Coronary artery (tissue), 2 donors: ENCODE measurements around the gene INHA.
A peak's percentile ranks its signal among the peaks of the same experiment; 100 is the strongest.

ENCODE experiments used
- DNase-seq: peaks from one replicate; pipeline ENCODE4 v3.0.0-alpha.2; 2017; ENCODE audit warnings: low spot score
- H3K27ac ChIP-seq, 2 donors: fragments of 200-600 bp; sonication (generic); one replicate each; pipeline ENCODE4 v1.5.1; 2016 to 2019
- H3K4me3 ChIP-seq: fragments of 200-600 bp; sonication (generic); 2 replicates; pipeline ENCODE4 v1.5.1; 2016; ENCODE audit warnings: mild to moderate bottlenecking, moderate library complexity
- TF ChIP-seq, protein P1 (sequence below): fragments of 200-600 bp; sonication (generic); IDR thresholded peaks from one replicate; pipeline ENCODE4 v1.5.1; 2019; ENCODE audit warnings: antibody characterized with exemption

Gene INHA

DNA sequence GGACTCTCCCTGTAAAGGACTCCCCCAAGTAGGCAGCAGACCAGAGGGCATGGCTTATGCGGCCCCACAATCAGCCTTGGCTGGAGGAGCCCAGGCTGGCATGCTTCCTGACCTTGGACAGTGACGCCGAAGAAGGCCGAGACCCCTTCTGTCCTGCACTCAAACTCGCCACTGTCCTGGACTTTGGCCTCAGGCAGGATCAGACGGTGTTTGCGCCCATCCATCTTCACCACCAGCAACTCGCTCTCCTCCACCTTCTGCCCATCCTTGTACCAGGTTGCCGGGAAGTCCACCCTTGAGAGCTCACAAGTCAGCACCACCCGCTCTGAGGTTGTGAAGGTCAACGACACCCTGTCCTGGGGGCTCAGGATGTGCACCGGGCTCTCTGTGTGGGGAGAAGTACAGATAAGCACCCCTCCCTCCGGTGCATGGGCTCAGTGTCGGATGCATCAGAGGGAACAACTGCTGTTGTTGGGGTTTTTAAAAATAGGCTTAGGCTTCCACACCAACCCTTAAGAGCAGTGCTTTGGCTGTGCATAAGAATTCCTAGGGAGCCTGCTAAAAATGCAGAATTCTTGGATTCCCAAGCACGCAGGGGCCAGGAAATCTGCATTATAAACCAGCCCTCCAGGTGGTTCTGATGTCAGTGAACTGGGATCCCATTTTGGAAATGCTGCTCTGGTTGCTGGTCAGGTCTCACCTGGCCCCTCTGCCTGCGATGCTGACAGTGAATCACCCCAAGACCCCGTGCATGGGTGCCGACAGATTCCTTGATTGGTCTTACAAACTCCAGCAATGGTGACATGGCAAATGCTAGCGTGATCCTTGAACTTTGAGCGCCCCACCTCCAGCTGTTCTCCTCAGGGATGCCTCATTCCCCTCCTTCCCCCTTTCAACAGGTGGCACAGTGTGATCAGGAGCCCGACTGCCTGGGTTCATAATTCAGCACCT, 6.7 kb upstream of the INHA start:
- H3K27ac ChIP-seq, result no peak overlapping the region
- H3K4me3 ChIP-seq, result no peak overlapping the region
- TF ChIP-seq, protein P1, sequence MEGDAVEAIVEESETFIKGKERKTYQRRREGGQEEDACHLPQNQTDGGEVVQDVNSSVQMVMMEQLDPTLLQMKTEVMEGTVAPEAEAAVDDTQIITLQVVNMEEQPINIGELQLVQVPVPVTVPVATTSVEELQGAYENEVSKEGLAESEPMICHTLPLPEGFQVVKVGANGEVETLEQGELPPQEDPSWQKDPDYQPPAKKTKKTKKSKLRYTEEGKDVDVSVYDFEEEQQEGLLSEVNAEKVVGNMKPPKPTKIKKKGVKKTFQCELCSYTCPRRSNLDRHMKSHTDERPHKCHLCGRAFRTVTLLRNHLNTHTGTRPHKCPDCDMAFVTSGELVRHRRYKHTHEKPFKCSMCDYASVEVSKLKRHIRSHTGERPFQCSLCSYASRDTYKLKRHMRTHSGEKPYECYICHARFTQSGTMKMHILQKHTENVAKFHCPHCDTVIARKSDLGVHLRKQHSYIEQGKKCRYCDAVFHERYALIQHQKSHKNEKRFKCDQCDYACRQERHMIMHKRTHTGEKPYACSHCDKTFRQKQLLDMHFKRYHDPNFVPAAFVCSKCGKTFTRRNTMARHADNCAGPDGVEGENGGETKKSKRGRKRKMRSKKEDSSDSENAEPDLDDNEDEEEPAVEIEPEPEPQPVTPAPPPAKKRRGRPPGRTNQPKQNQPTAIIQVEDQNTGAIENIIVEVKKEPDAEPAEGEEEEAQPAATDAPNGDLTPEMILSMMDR, result no peak
- DNase-seq, result no peak

DNA sequence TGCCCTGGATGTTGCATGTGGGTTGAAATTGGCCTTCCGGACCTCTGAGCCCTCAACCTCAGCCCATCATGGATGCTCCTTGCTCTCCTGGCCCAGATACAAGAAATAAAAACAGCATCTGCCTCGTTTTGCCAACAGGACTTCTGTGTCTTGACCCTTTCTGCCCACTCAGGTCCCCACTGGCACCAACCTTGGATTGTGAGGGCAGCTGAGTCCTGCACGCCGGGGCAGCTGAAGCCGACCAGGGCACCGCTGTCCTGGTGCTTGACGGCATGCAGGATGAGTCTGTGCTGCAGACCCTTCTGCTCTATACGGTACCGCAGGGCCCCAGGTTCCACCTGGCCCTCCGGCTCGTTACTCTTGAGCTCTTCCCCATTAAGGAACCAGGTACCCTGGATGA, 5.5 kb upstream of the INHA start:
- Histone ChIP-seq H3K4me3 (no peak overlapping the region), H3K27ac (no peak overlapping the region)
- TF ChIP-seq, protein P1, result no peak
- no peak for DNase-seq

DNA sequence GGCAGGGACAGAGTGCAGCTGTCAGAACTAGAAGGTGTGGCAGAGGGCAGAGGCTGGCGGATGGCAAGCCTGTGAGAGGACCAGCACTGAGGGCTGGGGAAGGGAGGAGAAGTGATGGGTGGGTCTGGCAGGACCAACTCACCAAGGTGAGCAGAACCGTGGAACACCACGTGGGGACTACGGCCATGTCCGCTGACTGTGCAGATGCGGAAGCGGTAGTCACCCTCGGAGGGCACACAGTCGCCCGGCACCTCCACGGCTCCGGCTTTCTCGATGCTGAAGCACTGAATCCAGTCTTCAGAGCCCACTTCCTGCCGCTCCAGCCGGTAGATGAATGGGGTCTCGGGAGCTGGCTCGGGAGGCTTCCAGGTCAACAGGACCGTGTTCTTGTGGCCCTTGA, 5.0 kb upstream of the INHA start:
- Histone ChIP-seq H3K27ac (no peak overlapping the region), H3K4me3 (no peak overlapping the region)
- DNase-seq, result no peak
- TF ChIP-seq, protein P1, result no peak

DNA sequence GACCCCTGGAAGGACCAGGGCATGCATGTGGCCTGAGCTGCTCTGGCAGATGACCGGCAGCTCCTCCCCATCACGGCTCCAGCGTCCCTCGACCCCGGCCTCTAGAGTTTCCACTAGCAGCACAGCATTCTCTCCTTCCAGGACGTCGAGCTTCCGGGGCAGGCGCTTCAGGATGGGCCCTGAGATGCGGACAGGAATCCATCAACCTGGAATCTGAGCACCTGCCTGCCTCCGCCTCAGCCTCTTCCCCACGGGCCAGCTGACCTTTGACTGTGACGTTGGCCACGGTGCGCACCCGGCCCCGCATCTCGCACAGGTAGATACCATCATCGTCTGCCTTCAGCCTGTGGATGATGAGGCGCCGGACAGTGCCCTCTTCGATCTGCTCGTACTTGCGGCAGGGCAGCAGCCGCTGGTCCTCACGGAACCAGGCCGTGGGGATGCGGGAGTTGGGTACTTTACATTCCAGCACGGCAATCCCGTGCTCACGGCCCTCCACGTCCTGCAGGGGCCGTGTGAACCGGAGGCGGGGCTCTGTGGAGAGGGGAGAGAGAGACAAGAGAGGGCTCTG, 4.2 kb upstream of the INHA start:
- TF ChIP-seq, protein P1, result no peak
- no peak overlapping the region for H3K4me3 ChIP-seq
- DNase-seq, result no peak
- no peak overlapping the region for H3K27ac ChIP-seq

DNA sequence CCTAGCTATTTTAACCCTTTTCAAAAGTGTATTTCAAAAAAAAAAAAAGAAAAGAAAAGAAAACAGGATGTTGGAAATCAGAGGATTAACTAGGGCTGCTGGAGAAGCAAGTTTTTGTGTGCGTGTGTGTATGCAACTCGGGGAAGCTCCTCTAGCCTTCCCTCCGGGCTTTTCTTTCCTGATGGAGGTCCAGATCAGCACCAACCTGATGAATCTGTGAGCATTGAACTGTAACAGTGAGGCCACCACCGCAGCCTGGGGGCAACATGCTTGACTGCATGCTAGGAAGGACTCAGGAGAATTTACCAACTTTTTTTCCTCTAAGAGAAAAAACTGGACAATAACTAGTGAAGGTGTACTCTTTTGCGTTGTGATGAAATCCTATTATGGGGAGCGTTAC, 3.1 kb upstream of the INHA start:
- Histone ChIP-seq H3K4me3 (no peak overlapping the region), H3K27ac (no peak overlapping the region)
- DNase-seq, result no peak
- TF ChIP-seq, protein P1, result no peak

DNA sequence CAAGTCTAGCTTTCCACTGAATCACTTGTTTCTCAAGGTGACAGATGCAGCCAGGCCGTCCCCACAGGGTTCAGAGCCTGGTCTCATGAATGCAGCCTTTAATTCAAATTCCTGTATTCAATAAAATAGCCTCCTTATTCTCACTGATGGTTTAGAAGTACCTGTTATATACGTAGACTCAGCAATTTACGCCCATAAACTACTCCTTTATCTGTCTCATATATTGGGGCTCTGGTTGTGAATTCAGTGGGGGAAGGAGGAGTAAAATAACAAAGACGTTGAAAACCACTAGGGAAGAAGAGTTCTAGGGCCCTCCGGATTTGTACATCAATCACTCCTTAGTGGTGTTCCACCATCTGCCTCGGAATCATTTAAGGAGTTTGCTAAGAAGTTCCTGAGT, 2.5 kb upstream of the INHA start:
- Histone ChIP-seq H3K4me3 (peak overlapping the region; percentile 91), H3K27ac (no peak overlapping the region)
- no peak for DNase-seq
- TF ChIP-seq, protein P1, result no peak
